H1 (cell line): ENCODE data around the gene FIZ1.

ENCODE experiments used
- CREB1 ChIP-seq: IDR thresholded peaks from 2 replicates; pipeline ENCODE4 v1.6.1; 2012; ENCODE audit warnings: inconsistent platforms
- CTCF ChIP-seq, 3 experiments: IDR thresholded peaks; 1 replicate in 2 of 3; 2 replicates in 1 of 3; pipeline versions ENCODE4 v1.5.1 to v1.6.1; 2011; ENCODE audit warnings: low read length in 3 of 3, mild to moderate bottlenecking in 3 of 3, inconsistent platforms in 2 of 3, low read depth in 1 of 3, moderate library complexity in 1 of 3; ENCODE audit not compliant: insufficient read depth in 1 of 3; ENCODE audit errors: control extremely low read depth in 1 of 3
- HDAC6 ChIP-seq: IDR thresholded peaks from one replicate; pipeline ENCODE4 v1.7.1; 2012; ENCODE audit warnings: low read depth, mild to moderate bottlenecking, inconsistent platforms, low read length, moderate library complexity
- JUND ChIP-seq: IDR thresholded peaks from 2 replicates; pipeline ENCODE4 v1.6.1; 2011; ENCODE audit warnings: mild to moderate bottlenecking, improper control_type of control experiment, low read length
- TEAD4 ChIP-seq: IDR thresholded peaks from 2 replicates; pipeline ENCODE4 v1.6.1; 2012; ENCODE audit warnings: low read depth, low read length, inconsistent platforms, mixed read lengths
- TF ChIP-seq, protein P1 (sequence below): IDR thresholded peaks from 2 replicates; pipeline ENCODE4 v1.6.1; 2011; ENCODE audit warnings: low read depth, mild to moderate bottlenecking, low read length; ENCODE audit not compliant: insufficient read depth

DNA sequence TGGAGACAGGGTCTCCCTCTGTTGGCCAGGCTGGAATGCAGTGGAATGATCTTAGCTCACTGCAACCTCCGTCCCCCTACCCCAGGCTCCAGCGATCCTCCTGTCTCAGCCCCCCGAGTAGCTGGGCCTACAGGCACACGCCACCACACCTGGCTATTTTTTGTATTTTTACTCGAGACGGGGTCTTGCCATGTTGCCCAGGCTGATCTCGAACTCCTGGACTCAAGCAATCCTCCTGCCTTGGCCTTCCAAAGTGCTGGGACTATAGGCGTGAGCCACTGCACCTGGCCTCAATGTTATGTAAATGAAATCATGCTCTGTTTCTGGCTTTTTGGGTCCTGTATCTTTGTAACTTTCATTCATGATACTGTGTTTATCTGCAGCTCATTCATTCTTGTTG, 10.6 kb downstream of the FIZ1 start:
- TF ChIP-seq CTCF (IDR thresholded peaks at IDR 0.05; ENCODE audit: control extremely low read depth in 1 of 3, insufficient read depth in 1 of 3, low read depth in 1 of 3, low read length in 3 of 3) (no peak), HDAC6 (no peak), TEAD4 (no peak), JUND (no peak), CREB1 (no peak)
- TF ChIP-seq, protein P1, sequence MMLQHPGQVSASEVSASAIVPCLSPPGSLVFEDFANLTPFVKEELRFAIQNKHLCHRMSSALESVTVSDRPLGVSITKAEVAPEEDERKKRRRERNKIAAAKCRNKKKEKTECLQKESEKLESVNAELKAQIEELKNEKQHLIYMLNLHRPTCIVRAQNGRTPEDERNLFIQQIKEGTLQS, result no peak
